ENCODE measurements around the gene KCNJ1. TPM values are rescaled to one million over a fixed set of nuclear protein-coding genes. Genes with fewer than 3 reads are reported as not detected.

Gene KCNJ1
- total and polyA plus RNA-seq, 10 of the 15 experiments (the other 5 are each of a cell fraction or from before 2014, with no cell fraction given), result not detected

- TF ChIP-seq, protein P1, sequence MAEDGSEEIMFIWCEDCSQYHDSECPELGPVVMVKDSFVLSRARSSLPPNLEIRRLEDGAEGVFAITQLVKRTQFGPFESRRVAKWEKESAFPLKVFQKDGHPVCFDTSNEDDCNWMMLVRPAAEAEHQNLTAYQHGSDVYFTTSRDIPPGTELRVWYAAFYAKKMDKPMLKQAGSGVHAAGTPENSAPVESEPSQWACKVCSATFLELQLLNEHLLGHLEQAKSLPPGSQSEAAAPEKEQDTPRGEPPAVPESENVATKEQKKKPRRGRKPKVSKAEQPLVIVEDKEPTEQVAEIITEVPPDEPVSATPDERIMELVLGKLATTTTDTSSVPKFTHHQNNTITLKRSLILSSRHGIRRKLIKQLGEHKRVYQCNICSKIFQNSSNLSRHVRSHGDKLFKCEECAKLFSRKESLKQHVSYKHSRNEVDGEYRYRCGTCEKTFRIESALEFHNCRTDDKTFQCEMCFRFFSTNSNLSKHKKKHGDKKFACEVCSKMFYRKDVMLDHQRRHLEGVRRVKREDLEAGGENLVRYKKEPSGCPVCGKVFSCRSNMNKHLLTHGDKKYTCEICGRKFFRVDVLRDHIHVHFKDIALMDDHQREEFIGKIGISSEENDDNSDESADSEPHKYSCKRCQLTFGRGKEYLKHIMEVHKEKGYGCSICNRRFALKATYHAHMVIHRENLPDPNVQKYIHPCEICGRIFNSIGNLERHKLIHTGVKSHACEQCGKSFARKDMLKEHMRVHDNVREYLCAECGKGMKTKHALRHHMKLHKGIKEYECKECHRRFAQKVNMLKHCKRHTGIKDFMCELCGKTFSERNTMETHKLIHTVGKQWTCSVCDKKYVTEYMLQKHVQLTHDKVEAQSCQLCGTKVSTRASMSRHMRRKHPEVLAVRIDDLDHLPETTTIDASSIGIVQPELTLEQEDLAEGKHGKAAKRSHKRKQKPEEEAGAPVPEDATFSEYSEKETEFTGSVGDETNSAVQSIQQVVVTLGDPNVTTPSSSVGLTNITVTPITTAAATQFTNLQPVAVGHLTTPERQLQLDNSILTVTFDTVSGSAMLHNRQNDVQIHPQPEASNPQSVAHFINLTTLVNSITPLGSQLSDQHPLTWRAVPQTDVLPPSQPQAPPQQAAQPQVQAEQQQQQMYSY (CRISPR knock-in tag; IDR thresholded peaks at IDR 0.05), result no peak
- TF ChIP-seq NRF1 (conservative IDR thresholded peaks at IDR 0.05; ENCODE audit: low read depth, low read length) (no peak), DPF2 (IDR thresholded peaks at IDR 0.05) (no peak), MYB (IDR thresholded peaks at IDR 0.05; ENCODE audit: borderline replicate concordance, low read depth, low read length) (no peak), ZBED1 (IDR thresholded peaks at IDR 0.05; ENCODE audit: borderline replicate concordance) (no peak), CHD1 (IDR thresholded peaks at IDR 0.05; ENCODE audit: low read depth, low read length) (no peak)
- TF ChIP-seq, protein P2, sequence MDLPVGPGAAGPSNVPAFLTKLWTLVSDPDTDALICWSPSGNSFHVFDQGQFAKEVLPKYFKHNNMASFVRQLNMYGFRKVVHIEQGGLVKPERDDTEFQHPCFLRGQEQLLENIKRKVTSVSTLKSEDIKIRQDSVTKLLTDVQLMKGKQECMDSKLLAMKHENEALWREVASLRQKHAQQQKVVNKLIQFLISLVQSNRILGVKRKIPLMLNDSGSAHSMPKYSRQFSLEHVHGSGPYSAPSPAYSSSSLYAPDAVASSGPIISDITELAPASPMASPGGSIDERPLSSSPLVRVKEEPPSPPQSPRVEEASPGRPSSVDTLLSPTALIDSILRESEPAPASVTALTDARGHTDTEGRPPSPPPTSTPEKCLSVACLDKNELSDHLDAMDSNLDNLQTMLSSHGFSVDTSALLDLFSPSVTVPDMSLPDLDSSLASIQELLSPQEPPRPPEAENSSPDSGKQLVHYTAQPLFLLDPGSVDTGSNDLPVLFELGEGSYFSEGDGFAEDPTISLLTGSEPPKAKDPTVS (IDR thresholded peaks at IDR 0.05; ENCODE audit: low read depth, low read length), result no peak
These were observed 7.3 kb upstream of the KCNJ1 start (continued) for GRCh38 chr11:128874427-128874826.

- no TSS peak for BruUV-seq (replicated peaks)
- POLR2A ChIA-PET, result no interaction called here
- no peak overlapping the region for H2AFZ ChIP-seq (ENCODE audit: control insufficient read depth, low read depth, low read length)
- no peaks in the 10 kb centered on the region for H4K20me1 ChIP-seq (ENCODE audit: control insufficient read depth, insufficient read depth)
- CTCF ChIA-PET, result no interaction called here
- DNase-seq (ENCODE audit: low read depth, low spot score) (no peak), ATAC-seq (no peak), FAIRE-seq (no peak)
- H3K27ac ChIP-seq (ENCODE audit: control insufficient read depth, insufficient read depth), result no peak overlapping the region
- no peaks in the 10 kb centered on the region for H3K9me3 ChIP-seq (replicated peaks; ENCODE audit: control insufficient read depth, insufficient read depth, low read length)
- in situ Hi-C loops (cut with MboI), result no loop called here
- H3K4me2 ChIP-seq (ENCODE audit: control insufficient read depth, insufficient read depth), result no peak overlapping the region
- H3K79me2 ChIP-seq (ENCODE audit: control insufficient read depth, insufficient read depth, low read length), result no peaks in the 10 kb centered on the region
- H3K27me3 ChIP-seq (replicated peaks in 1 of 2; ENCODE audit: control insufficient read depth in 2 of 2, insufficient read depth in 2 of 2, low read length in 1 of 2), result peaks cover 3 to 4% of the 10 kb centered on the region in 2 experiments; a peak in 2 of 4 replicates
- WGBS (ENCODE audit: insufficient coverage, insufficient replicate concordance, low lambda C conversion rate, missing lambda C conversion rate), result 0% methylated on average over 3 of the region's 3 CpGs
- H3K9ac ChIP-seq (ENCODE audit: control insufficient read depth, insufficient read depth, low read length), result no peak overlapping the region
- no peaks in the 10 kb centered on the region for H3K4me1 ChIP-seq (ENCODE audit: control insufficient read depth, insufficient read depth, low read length)
- intact Hi-C loops (cut with micrococcal nuclease; ENCODE audit: unreplicated experiment), result no loop called here
- H3K36me3 ChIP-seq (ENCODE audit: control insufficient read depth in 2 of 2, insufficient read depth in 2 of 2, low read length in 1 of 2), result no peaks in the 10 kb centered on the region
- RAD21 ChIA-PET (ENCODE audit: unreplicated experiment), result no interaction called here
- no peak overlapping the region for H3K4me3 ChIP-seq
- TF ChIP-seq TBL1XR1 (IDR thresholded peaks at IDR 0.05; ENCODE audit: low read depth, low read length) (no peak), IRF5 (IDR thresholded peaks at IDR 0.05; ENCODE audit: borderline replicate concordance) (no peak)
- SMC1A ChIA-PET (ENCODE audit: uncharacterized antibody, unreplicated experiment), result no interaction called here
These were observed 5.5 kb upstream of the KCNJ1 start for GRCh38 chr11:128872594-128872993.

Data from GM12878 (cell line).